ENCODE data around the gene GRIP2.

GRCh38 chr3:14483286-14483685 lies 56.9 kb downstream of the GRIP2 start:
- TF ChIP-seq EP300 (IDR thresholded peaks at IDR 0.05; ENCODE audit: low read length) (no peak), ZKSCAN1 (IDR thresholded peaks at IDR 0.05; ENCODE audit: low read depth, low read length) (no peak), GABPA (tag; conservative IDR thresholded peaks at IDR 0.05; ENCODE audit: low read depth) (no peak), NKRF (IDR thresholded peaks at IDR 0.05; ENCODE audit: borderline replicate concordance) (no peak), ZNF76 (CRISPR knock-in tag; IDR thresholded peaks at IDR 0.05; ENCODE audit: borderline replicate concordance) (no peak)

All from K562 (cell line).